ENCODE results near the gene TSPAN3.

The TSPAN3 gene

DNA sequence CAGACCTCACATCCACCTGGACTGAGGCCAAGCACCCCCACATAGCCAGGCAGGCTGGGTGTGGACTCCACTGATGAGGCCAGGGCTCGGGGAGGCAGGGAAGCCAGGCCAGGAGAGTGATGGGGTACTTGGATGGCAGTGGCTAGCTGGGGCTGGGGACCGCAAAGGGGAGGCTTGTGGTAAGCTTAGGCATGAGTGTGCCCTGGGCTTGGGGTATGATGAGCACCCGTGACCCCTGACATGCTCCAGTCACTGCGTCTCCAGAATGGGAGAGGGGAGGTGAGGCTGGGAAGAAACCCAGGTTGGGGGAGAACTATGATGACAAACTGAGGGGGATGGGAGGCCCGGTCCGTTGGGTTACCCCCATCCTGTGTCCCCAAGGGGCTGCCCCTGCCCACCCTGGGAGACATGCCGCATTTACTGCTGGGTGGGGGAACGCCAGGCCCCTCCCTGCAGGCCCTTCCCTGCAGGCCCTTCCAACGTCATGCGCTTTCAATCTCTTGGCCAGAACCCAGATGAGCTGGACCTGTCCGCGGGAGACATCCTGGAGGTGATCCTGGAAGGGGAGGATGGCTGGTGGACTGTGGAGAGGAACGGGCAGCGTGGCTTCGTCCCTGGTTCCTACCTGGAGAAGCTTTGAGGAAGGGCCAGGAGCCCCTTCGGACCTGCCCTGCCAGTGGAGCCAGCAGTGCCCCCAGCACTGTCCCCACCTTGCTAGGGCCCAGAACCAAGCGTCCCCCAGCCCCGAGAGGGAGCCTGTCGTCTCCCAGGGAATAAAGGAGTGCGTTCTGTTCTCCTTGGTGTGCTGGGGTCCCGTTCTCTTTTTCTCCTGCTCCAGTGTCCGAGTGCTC is 34.1 kb downstream of the TSPAN3 start:
- DNase-seq = peak in 7 of 10 donors; percentile 1 to 70 (median 15)
- intact Hi-C loops (cut with DNase I) = no loop called here

- DNase-seq = peak in 6 of 10 donors; percentile 1 to 78 (median 17)
These were observed 34.9 kb downstream of the TSPAN3 start for GRCh38 chr15:77035999-77036471.

DNA sequence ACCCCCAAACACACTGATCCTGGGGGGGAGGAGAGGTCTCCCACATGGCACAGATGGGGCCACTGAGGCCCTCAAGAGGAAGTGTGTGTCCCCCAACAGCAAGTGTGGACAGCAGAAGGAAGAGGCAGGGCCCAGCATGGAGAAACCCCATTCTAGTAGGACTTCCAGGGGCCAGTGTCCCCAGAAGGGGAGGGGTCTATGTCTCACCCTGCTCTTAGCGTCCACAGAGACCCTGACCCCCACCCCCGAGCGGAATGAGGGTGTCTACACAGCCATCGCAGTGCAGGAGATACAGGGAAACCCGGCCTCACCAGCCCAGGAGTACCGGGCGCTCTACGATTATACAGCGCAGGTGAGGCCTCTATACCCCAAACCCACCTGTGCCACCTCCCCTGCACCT is 35.3 kb downstream of the TSPAN3 start:
- peak in 5 of 10 donors; percentile 1 to 60 (median 7) for DNase-seq
- intact Hi-C loops (cut with DNase I) = no loop called here

More at GRCh38 chr15:77035999-77036471, 34.9 kb downstream of the TSPAN3 start:
- intact Hi-C loops (cut with DNase I) = no loop called here

DNA sequence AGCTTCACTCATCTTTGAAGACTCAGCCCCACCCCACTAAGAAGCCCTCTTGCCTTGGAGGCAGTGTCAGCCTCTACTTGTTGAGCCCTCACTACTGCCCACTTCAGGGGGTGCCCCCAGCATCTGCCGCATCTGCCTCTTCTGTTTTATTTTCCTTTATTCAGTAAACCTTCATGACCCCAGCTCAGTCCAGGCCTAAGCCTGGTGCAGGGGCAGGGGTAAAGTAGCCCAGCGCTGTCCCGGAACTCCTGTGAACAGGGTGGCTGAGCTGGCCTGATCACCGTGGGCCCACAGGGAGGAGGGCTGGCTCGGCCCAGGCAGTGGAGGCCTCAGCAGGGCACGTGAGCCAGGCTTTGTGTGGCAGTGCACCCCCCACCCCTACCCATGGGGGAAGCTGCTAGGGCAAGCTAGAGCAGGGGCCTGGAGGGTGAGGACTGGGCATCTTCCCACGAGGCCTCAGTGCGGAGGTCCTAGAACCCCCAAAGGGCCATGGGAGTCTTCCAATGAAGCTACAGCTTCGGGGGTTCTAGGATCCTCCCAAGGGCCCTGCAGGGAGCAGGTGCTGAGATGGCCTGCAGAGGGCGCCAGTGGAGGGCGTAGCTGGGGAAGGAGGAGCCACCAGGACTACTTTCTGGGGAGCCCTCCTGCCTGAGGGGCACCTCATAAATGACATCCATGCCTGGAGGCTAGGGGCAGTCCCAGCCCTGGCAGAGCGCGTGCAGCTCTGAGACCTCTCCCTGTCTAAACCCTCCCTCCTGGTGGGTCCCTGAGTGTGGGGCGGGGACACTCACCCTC is 36.0 kb downstream of the TSPAN3 start:
- intact Hi-C loops (cut with DNase I) = no loop called here
- DNase-seq = peak in 8 of 10 donors; percentile 24 to 93 (median 62)

DNA sequence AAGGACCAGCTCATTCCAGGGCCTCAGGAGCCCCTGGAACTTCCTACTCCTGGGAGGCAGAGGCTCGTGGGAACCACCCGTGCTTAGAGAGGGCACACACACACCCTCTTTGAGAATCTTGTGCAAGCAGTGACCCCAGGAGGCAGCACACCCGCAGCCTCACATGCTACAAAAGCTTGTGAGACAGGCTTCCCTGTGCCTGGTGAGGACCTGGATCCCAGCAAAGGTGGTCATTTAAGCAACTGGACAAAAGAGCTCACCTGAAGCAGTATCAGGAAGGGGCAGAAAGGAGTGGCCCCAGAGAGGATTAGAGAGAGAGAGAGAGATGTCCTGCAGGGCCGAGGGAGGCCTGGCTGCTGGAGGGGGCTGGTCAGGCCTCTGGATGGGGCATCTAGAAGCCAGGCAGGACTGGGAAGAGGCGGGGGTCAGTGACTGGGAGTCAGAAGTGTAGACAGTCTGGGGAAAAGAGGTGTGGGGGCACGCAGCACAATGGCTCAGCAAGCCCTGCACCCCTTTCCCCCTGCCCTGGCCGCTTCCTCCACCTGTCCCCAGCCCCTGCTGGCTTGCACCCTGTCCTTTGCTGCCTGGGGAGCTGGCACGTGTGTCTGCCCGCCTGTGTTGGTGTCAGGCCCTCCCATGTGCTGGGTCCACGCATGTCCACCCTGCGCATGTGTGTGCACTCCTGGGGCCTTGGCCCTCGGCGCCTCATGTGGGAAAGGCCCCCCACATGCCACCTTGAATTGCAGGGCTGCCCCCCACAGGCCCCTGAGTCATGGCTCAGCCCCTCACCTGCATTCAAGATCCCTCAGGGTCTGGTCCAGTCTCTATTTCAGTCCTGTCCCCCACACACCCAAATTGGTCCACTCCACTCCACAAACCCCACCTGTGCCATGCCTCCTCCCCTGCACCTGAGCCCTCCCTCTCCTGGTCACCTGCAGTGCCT is 36.9 kb downstream of the TSPAN3 start:
- peak in 7 of 10 donors; percentile 1 to 67 (median 9) for DNase-seq

GRCh38 chr15:77033417-77033728 is 37.5 kb downstream of the TSPAN3 start:
- intact Hi-C loops (cut with DNase I) = no loop called here
- DNase-seq = peak in 2 of 10 donors; percentile 35 to 63

More for the DNA sequence above, 36.9 kb downstream of the TSPAN3 start:
- intact Hi-C loops (cut with DNase I) = no loop called here

DNA sequence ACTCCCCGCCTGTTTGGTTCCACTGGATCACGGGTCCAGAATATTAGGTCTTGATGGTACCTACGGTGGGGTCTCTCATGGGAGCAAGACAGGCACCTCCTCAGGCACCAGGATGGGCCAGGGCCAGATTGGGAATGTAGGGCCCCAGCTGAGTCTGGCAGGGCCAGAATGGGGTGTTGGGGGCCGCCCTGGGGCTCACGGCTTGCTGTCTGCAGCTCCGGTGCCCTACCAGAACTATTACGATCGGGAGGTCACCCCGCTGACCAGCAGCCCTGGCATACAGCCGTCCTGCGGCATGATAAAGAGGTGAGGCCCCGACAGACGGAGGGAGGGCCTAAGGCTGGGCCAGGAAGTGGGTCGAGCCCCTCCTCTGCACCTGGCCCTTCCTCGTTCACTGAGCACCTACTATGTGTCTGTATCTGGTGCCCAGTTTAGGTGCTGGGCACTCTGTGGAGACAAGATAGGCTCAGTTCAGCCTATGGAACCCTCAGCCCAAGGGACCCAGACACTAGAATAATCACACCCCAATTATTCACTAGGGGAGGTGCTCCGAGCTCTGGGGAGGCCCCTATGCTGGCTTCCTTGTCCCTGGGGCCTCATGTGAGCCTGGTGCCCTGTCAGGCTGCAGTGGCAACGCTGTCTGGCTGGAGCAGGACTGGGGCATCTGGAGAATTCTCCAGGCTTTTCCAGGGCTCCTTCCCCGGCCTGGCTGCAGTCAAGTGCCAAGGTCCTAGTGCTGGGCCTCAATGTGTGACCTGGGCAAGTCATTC is 38.1 kb downstream of the TSPAN3 start:
- peak in 6 of 10 donors; percentile 3 to 63 (median 35) for DNase-seq
- intact Hi-C loops (cut with DNase I) = no loop called here

- intact Hi-C loops (cut with DNase I) = no loop called here
- DNase-seq = peak in 7 of 10 donors; percentile 5 to 76 (median 24)
These were observed 38.8 kb downstream of the TSPAN3 start for GRCh38 chr15:77032052-77032646.

DNA sequence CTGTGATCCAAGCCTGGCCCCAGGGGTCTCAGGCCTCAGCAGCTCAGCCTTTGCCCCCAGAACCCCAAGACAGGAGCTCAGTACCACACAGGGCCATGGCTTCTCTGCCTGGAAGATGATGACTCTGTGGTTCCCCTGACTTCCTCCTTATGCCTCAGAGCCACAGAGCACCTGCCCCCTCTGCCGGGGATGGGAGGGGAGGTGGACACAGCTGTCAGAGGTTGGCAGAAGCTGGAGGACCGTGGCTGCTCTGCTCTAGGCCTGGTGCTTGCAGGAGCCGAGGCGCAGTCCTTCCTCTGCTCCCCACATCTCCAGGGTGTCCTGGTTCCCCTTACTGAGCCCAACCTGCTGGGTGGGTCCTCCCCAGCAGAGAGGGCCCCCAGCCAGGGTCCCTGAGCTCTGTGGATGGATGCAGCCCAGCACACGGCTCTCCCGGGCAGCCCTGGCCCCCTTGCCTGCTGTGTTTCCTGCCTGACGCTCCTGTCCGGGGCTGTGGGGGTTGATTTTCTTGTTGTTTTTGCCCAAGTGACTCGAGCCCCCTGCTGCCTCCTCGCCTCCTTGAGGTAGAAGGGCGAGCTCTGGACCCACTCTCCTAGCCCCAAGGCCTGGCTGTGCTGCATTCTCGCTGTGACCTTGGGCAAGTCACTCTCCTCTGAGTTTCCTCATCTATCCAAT is 39.4 kb downstream of the TSPAN3 start:
- peak in 6 of 10 donors; percentile 6 to 78 (median 28) for DNase-seq
- intact Hi-C loops (cut with DNase I) = no loop called here

GRCh38 chr15:77030928-77031375 is 40.0 kb downstream of the TSPAN3 start:
- DNase-seq = peak in 7 of 10 donors; percentile 6 to 82 (median 18)

DNA sequence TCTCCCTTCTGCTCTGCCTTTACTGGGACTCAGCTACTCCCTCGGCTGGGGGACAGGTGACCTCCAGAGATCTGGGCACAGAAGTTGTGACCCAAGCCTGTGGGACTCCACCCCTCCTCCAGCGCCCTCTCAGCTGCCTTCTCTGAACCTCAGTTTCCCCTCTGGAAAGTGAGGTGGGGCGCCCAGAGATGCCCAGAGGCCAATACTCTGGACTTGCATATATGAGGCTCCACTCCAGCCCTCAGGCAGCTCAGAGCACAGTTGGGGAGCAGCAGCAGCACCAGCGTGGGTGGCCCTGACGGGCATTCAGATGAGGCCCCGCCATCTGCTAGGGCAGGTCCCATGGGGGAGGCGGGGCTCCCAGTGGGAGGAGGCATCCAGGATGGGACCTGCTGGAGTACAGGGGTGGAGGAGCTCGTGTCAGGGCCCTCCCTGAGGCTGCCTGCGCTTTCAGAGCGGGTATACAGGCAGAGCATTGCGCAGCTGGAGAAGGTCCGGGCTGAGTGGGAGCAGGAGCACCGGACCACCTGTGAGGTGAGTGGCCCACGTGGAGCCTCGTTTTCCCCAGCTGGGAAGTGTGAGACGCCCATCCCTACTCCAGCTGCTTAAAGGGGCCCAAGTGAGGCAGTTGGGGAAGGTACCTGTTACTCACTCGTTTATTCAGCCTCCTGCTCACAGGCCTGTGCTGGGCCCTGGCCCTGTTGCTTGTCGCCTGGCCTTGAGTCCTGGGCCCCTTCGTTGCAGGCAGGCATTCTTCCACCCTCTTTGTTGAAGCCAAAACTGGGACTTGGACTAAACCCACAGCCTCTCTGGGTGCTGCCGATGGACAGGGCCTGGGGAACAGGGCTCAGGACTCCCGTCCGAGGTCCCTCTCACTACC is 40.6 kb downstream of the TSPAN3 start:
- intact Hi-C loops (cut with DNase I) = no loop called here
- peak in 7 of 10 donors; percentile 6 to 89 (median 27) for DNase-seq

More at GRCh38 chr15:77030928-77031375, 40.0 kb downstream of the TSPAN3 start:
- intact Hi-C loops (cut with DNase I) = no loop called here

DNA sequence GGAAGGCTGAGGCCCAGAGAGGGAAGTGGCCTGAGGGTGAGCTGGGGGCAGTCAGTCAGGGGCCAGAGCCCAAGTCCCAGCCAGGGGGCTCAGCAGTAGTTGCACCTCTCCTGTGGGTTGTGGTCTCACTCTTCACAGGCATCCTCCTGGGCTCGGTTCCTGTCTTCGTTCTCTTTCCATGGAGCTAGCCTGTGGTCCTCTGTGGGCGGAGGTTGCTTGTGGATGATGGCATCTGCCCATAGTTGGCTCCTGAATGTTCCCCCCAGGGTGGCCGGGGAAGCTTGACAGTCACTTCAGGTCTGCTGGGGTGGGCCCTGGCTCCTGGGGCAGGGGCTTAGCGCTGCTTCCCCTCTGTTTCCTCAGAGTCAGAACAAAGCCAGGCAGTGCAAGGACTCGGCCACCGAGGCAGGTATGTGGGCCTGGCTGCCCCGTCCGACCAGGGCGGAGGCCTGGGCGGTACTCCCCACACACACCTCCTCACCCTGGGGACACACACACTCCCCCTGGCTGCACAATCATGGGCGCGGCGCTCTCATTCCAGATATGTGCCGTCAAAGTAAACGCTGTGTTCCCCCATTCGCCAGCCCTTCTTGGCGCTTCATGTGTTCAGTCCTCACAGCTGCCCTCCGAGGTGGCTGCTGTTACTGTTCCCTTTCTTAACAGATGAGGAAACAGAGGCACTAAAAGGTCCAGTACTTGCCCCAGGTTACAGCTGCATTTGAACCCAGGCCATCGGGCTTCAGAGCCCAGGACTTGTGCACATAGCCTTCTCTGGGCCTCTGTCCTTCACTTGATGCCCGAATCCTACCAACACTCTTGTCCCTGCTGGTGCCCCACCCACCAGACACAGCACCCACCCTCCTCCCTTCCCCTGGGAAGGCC is 41.5 kb downstream of the TSPAN3 start:
- intact Hi-C loops (cut with DNase I) = no loop called here
- DNase-seq = peak in 7 of 10 donors; percentile 5 to 61 (median 22)

DNA sequence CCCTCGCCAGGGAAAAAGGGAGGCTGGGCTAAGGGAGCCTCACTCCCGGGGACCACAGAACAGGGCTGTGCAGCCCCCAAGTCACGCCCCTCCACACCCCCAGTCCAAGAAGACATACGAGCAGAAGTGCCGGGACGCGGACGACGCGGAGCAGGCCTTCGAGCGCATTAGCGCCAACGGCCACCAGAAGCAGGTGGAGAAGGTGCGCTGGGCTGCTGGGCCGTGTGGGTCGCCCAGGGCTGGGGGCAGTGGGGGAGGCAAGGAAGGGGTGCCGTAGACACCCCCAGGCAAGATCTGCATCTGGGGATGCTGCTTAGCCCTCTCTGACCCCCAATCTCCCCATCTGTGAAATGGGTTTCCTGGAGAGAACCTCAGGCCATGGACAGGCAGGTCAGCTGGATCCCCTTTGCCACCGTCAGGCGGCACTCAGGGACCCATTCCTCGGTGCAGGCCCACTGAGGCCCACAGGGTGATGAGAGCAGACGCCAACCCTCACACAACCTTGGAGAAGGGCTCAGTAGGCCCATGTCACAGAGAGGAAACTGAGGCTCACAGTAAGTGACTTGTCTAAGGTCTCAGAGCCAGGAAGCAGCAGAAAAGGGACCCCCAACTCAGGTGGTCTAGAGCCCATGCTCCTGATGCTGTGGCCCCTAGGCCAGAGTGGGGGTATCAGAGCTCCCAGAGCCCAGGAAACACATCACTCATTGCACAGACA is 42.3 kb downstream of the TSPAN3 start:
- intact Hi-C loops (cut with DNase I) = no loop called here
- peak in 6 of 10 donors; percentile 7 to 73 (median 28) for DNase-seq

DNA sequence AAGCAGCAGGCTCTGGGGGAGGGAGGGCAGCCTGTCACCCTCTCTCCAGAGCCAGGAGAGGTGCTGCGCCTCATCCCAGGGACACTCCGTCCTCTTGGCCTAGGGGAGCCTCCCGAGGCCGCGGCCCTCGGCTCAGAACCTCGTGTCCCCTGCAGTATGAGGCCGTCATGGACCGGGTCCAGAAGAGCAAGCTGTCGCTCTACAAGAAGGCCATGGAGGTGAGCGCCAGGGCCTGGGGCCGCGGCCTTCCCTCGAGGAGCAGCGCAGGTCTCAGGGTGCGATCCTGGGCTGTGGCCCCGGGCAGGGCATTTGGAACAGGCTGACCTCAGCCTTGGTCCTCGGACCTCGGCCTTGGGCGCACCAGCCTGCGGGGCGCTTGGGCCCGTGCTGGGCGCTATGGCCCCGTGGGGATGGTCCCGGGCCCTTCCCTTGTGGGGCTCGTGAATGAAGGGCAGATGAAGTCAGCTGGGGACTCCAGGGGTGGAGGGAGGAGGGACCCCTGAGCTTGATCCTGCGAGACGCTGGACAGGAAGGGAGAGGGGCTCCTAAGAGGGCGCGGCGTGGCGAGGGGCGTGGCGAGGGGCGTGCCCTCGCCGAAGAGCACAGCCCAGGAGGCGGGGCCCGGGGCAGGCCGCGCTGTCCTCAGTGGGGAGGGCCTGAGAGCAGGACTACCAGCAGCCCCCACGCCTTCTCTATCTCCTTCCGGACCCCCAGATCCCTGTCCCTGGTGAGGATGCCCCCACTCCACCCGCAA is 43.0 kb downstream of the TSPAN3 start:
- intact Hi-C loops (cut with DNase I) = no loop called here
- DNase-seq = peak in 6 of 10 donors; percentile 5 to 83 (median 43)
